Subcutaneous abdominal adipose tissue (tissue), 5 donors: Measurements from ENCODE around the gene UBE2C.

Source experiments
- H3K27ac ChIP-seq: one replicate; pipeline ENCODE4 v1.7.0; 2013; ENCODE audit warnings: low read depth, mild to moderate bottlenecking, inconsistent platforms, low read length, moderate library complexity
- H3K27me3 ChIP-seq, 5 donors: one replicate each; pipeline ENCODE4 v1.7.0; 2013; ENCODE audit warnings: low read length in 5 of 5, inconsistent platforms in 1 of 5; ENCODE audit not compliant: control insufficient read depth in 5 of 5, insufficient read depth in 4 of 5
- H3K36me3 ChIP-seq, 5 donors: one replicate each; pipeline ENCODE4 v1.7.0; 2013; ENCODE audit warnings: low read length in 5 of 5; ENCODE audit not compliant: control insufficient read depth in 5 of 5, insufficient read depth in 5 of 5
- H3K4me1 ChIP-seq, 5 donors: one replicate each; pipeline ENCODE4 v1.7.0; 2013; ENCODE audit warnings: low read length in 5 of 5, mild to moderate bottlenecking in 3 of 5, moderate library complexity in 1 of 5; ENCODE audit not compliant: control insufficient read depth in 5 of 5, insufficient read depth in 5 of 5
- H3K4me3 ChIP-seq, 5 donors: one replicate each; pipeline ENCODE4 v1.7.0; 2013; ENCODE audit warnings: low read length in 5 of 5, low read depth in 1 of 5
- H3K9ac ChIP-seq, 5 donors: one replicate each; pipeline ENCODE4 v1.7.0; 2013; ENCODE audit warnings: low read length in 5 of 5, mild to moderate bottlenecking in 4 of 5, moderate library complexity in 3 of 5
- H3K9me3 ChIP-seq, 5 donors: one replicate each; pipeline ENCODE4 v1.7.0; 2013; ENCODE audit warnings: low read length in 5 of 5; ENCODE audit not compliant: control insufficient read depth in 5 of 5
- donor health status: healthy.
- donor health status: healthy.
- donor health status: healthy.
- donor health status: healthy.
- donor health status: healthy.

The UBE2C gene

GRCh38 chr20:45866454-45866853, 54.0 kb downstream of the UBE2C start:
- H3K9me3 ChIP-seq, result no peaks in the 10 kb centered on the region
- no peak overlapping the region for H3K4me3 ChIP-seq
- H3K36me3 ChIP-seq, result no peaks in the 10 kb centered on the region
- H3K27ac ChIP-seq, result no peak overlapping the region
- no peaks in the 10 kb centered on the region for H3K27me3 ChIP-seq
- H3K9ac ChIP-seq, result no peak overlapping the region
- no peaks in the 10 kb centered on the region for H3K4me1 ChIP-seq
